Measurements from ENCODE around the gene RPAP2. TPM values are rescaled to one million over a fixed set of nuclear protein-coding genes. Genes with fewer than 3 reads are reported as not detected.

The RPAP2 gene
- total RNA-seq, 1 experiment from 2014 or later: 19.8 TPM

GRCh38 chr1:92444351-92444750, 145.5 kb downstream of the RPAP2 start:
- Mint-ChIP-seq H3K4me3 (no peak overlapping the region), H3K9me3 (no peaks in the 10 kb centered on the region), H3K36me3 (no peaks in the 10 kb centered on the region), H3K27ac (no peak overlapping the region), H3K4me1 (peaks cover 24% of the 10 kb centered on the region), H3K27me3 (ENCODE audit: low read depth) (no peaks in the 10 kb centered on the region; the same call in none of the 2 replicates)
- ATAC-seq (no peak), DNase-seq (ENCODE audit: low spot score) (no peak)
- ChIA-PET CTCF (no interaction called here), POLR2A (no interaction called here)
- no peak for TF ChIP-seq FOXP4 (CRISPR knock-in tag; IDR thresholded peaks at IDR 0.05)
- no peak for TF ChIP-seq ZNF425 (CRISPR knock-in tag; conservative IDR thresholded peaks at IDR 0.05)
- TF ChIP-seq AR (CRISPR knock-in tag; IDR thresholded peaks at IDR 0.05): no peak
- no peak for TF ChIP-seq ATF3 (CRISPR knock-in tag; conservative IDR thresholded peaks at IDR 0.05)
- TF ChIP-seq MYBL2 (CRISPR knock-in tag; IDR thresholded peaks at IDR 0.05): no peak
- TF ChIP-seq USF1 (CRISPR knock-in tag; IDR thresholded peaks at IDR 0.05): no peak
- TF ChIP-seq PRDM15 (CRISPR knock-in tag; IDR thresholded peaks at IDR 0.05): no peak
- TF ChIP-seq AFF4 (CRISPR knock-in tag; IDR thresholded peaks at IDR 0.05; ENCODE audit: borderline replicate concordance): no peak
- TF ChIP-seq TEAD4 (CRISPR knock-in tag; IDR thresholded peaks at IDR 0.05): no peak
- no peak for TF ChIP-seq PREB (CRISPR knock-in tag; IDR thresholded peaks at IDR 0.05; ENCODE audit: borderline replicate concordance)
- no peak for TF ChIP-seq RELA (CRISPR knock-in tag; IDR thresholded peaks at IDR 0.05; ENCODE audit: borderline replicate concordance)
- no peak for TF ChIP-seq ZNF512 (CRISPR knock-in tag; IDR thresholded peaks at IDR 0.05; ENCODE audit: borderline replicate concordance)
- no peak for TF ChIP-seq SP1 (CRISPR knock-in tag; conservative IDR thresholded peaks at IDR 0.05)
- no peak for TF ChIP-seq HMGXB4 (CRISPR knock-in tag; IDR thresholded peaks at IDR 0.05)
- TF ChIP-seq JUN (CRISPR knock-in tag; IDR thresholded peaks at IDR 0.05): no peak

All from WTC11 (cell line).